SK-N-SH treated with all-trans-retinoic acid at 6 μM for 48 hours (cell line): ENCODE data around the gene SP140.

Experiments used
- ATAC-seq: fragments of 200-7000 bp; cut with Tn5 transposase; 3 replicates; pipeline ENCODE4 v1.9.1; 2020; ENCODE audit warnings: mild to moderate bottlenecking, moderate library complexity
- ARNTL ChIP-seq: fragments of 450-650 bp; formaldehyde crosslinking; IDR thresholded peaks from 2 replicates; pipeline ENCODE4 v1.5.0; 2020; ENCODE audit warnings: low read depth, mild to moderate bottlenecking, moderate library complexity, borderline replicate concordance
- BACH2 ChIP-seq: fragments of 250-450 bp; sonication (Bioruptor Pico); IDR thresholded peaks from 2 replicates; pipeline ENCODE4 v1.9.0; 2021; ENCODE audit warnings: mild to moderate bottlenecking, borderline replicate concordance
- CSDC2 ChIP-seq: fragments of 250-450 bp; sonication (Bioruptor Pico); IDR thresholded peaks from 2 replicates; pipeline ENCODE4 v1.5.0; 2020; ENCODE audit warnings: mild to moderate bottlenecking, moderate library complexity
- ESRRG ChIP-seq: fragments of 250-450 bp; sonication (Bioruptor Pico); IDR thresholded peaks from 2 replicates; pipeline ENCODE4 v1.6.1; 2021; ENCODE audit warnings: mild to moderate bottlenecking
- GLIS3 ChIP-seq: fragments of 250-450 bp; sonication (Bioruptor Pico); IDR thresholded peaks from 2 replicates; pipeline ENCODE4 v1.5.0; 2020; ENCODE audit warnings: mild to moderate bottlenecking, moderate library complexity
- ISL1 ChIP-seq: fragments of 250-450 bp; sonication (Bioruptor Pico); IDR thresholded peaks from 2 replicates; pipeline ENCODE4 v2.1.2; 2022; ENCODE audit warnings: mild to moderate bottlenecking, moderate library complexity
- OSR1 ChIP-seq: fragments of 250-450 bp; sonication (Bioruptor Pico); IDR thresholded peaks from 2 replicates; pipeline ENCODE4 v1.8.0; 2022; ENCODE audit warnings: moderate library complexity, mild to moderate bottlenecking, inconsistent platforms
- PPARA ChIP-seq: fragments of 250-450 bp; sonication (Bioruptor Pico); IDR thresholded peaks from 2 replicates; pipeline ENCODE4 v1.5.0; 2020; ENCODE audit warnings: mild to moderate bottlenecking, borderline replicate concordance
- RARB ChIP-seq: fragments of 250-450 bp; sonication (Bioruptor Pico); IDR thresholded peaks from 2 replicates; pipeline ENCODE4 v1.8.0; 2021; ENCODE audit warnings: mild to moderate bottlenecking, moderate library complexity
- TCF4 ChIP-seq: fragments of 250-450 bp; sonication (Bioruptor Pico); IDR thresholded peaks from 2 replicates; pipeline ENCODE4 v1.8.0; 2021; ENCODE audit warnings: mild to moderate bottlenecking, moderate library complexity, borderline replicate concordance
- TOX ChIP-seq: fragments of 250-450 bp; sonication (Bioruptor Pico); IDR thresholded peaks from 2 replicates; pipeline ENCODE4 v1.8.0; 2021; ENCODE audit warnings: mild to moderate bottlenecking, moderate library complexity, borderline replicate concordance
- ZC3H10 ChIP-seq: fragments of 250-450 bp; sonication (Bioruptor Pico); IDR thresholded peaks from 2 replicates; pipeline ENCODE4 v1.5.1; 2021; ENCODE audit warnings: mild to moderate bottlenecking, moderate library complexity
- ZFP30 ChIP-seq: fragments of 450-650 bp; formaldehyde crosslinking; IDR thresholded peaks from 2 replicates; pipeline ENCODE4 v1.5.0; 2022; ENCODE audit warnings: mild to moderate bottlenecking, moderate library complexity
- ZNF565 ChIP-seq: fragments of 450-650 bp; formaldehyde crosslinking; conservative IDR thresholded peaks from 2 replicates; pipeline ENCODE4 v1.5.0; 2020; ENCODE audit warnings: low read depth, mild to moderate bottlenecking, moderate library complexity
- ZNF70 ChIP-seq: fragments of 450-650 bp; formaldehyde crosslinking; IDR thresholded peaks from 2 replicates; pipeline ENCODE4 v1.5.0; 2020; ENCODE audit warnings: mild to moderate bottlenecking, moderate library complexity
- ZNF8 ChIP-seq: fragments of 450-650 bp; formaldehyde crosslinking; IDR thresholded peaks from 2 replicates; pipeline ENCODE4 v1.5.0; 2020; ENCODE audit warnings: mild to moderate bottlenecking, moderate library complexity
- TF ChIP-seq, protein P1 (sequence below): fragments of 250-450 bp; sonication (Bioruptor Pico); IDR thresholded peaks from 2 replicates; pipeline ENCODE4 v1.5.1; 2021; ENCODE audit warnings: mild to moderate bottlenecking, moderate library complexity
- TF ChIP-seq, protein P2 (sequence below): fragments of 250-450 bp; sonication (Bioruptor Pico); IDR thresholded peaks from 2 replicates; pipeline ENCODE4 v1.5.1; 2020; ENCODE audit warnings: low read depth, mild to moderate bottlenecking, moderate library complexity
- TF ChIP-seq, protein P3 (sequence below): fragments of 250-450 bp; sonication (Bioruptor Pico); IDR thresholded peaks from 2 replicates; pipeline ENCODE4 v1.5.0; 2020; ENCODE audit warnings: mild to moderate bottlenecking, moderate library complexity
- TF ChIP-seq, protein P4 (sequence below): fragments of 250-450 bp; sonication (Bioruptor Pico); IDR thresholded peaks from 2 replicates; pipeline ENCODE4 v1.8.0; 2020; ENCODE audit warnings: mild to moderate bottlenecking, moderate library complexity, borderline replicate concordance
- TF ChIP-seq, protein P5 (sequence below): fragments of 250-450 bp; sonication (Bioruptor Pico); IDR thresholded peaks from 2 replicates; pipeline ENCODE4 v1.8.0; 2021; ENCODE audit warnings: low read depth, mild to moderate bottlenecking, moderate library complexity, borderline replicate concordance

SP140 gene

DNA sequence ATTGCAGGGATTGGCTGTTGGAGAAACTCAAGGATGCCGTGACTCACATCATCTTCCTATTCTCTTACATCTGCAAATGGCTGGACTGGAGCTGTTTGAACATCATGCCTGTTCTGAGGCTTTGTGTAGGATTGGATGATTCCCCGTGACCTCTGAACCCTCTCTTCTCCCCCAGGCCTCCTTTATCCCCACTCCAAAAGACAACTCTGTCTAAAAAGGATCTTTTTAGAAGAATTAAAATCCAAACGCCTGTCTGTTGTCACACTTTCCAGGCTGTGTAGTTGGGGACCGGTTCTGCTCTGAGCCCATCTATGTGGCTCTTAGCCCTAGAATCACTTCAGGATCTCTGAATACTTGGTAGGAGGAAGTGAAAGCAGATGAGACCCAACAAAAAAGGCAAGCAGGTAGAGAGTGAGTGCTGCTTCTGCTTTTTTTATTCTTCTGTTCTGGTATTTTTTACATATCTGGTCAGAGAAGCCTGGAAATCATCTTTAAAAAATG, 565 bp downstream of the SP140 start:
- no peak for TF ChIP-seq BACH2 (CRISPR knock-in tag)
- TF ChIP-seq CSDC2 (CRISPR knock-in tag) = no peak
- TF ChIP-seq, protein P1, sequence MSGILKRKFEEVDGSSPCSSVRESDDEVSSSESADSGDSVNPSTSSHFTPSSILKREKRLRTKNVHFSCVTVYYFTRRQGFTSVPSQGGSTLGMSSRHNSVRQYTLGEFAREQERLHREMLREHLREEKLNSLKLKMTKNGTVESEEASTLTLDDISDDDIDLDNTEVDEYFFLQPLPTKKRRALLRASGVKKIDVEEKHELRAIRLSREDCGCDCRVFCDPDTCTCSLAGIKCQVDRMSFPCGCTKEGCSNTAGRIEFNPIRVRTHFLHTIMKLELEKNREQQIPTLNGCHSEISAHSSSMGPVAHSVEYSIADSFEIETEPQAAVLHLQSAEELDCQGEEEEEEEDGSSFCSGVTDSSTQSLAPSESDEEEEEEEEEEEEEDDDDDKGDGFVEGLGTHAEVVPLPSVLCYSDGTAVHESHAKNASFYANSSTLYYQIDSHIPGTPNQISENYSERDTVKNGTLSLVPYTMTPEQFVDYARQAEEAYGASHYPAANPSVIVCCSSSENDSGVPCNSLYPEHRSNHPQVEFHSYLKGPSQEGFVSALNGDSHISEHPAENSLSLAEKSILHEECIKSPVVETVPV (CRISPR knock-in tag) = no peak
- no peak for TF ChIP-seq OSR1 (CRISPR knock-in tag)
- TF ChIP-seq ZNF70 (CRISPR knock-in tag) = no peak
- TF ChIP-seq, protein P2, sequence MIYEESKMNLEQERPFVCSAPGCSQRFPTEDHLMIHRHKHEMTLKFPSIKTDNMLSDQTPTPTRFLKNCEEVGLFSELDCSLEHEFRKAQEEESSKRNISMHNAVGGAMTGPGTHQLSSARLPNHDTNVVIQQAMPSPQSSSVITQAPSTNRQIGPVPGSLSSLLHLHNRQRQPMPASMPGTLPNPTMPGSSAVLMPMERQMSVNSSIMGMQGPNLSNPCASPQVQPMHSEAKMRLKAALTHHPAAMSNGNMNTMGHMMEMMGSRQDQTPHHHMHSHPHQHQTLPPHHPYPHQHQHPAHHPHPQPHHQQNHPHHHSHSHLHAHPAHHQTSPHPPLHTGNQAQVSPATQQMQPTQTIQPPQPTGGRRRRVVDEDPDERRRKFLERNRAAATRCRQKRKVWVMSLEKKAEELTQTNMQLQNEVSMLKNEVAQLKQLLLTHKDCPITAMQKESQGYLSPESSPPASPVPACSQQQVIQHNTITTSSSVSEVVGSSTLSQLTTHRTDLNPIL (CRISPR knock-in tag) = no peak
- TF ChIP-seq ZNF8 (CRISPR knock-in tag) = no peak
- no peak for TF ChIP-seq ARNTL (CRISPR knock-in tag)
- no peak for TF ChIP-seq ISL1 (CRISPR knock-in tag)
- no peak for TF ChIP-seq PPARA
- no peak for ATAC-seq

DNA sequence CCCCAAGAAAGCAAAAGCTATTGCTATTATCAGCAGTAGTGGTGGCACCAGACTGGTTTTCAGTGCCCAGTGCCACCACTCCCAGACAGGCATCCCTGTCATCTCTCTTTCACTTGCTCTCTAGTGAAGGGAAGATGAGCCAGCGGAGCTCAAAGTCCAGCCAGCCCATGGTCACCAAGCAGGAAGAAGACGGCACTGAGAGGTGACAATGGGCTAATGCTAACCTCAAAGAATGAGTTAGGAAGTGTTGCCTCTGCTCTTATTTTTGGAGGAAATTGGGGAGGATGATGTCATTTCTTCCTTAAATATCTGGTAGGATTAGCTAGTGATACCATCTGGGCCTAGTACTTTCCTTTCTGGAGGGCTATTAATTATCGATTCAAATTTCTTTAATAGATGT, 1.7 kb downstream of the SP140 start:
- ATAC-seq = no peak
- TF ChIP-seq GLIS3 (CRISPR knock-in tag) = no peak
- TF ChIP-seq, protein P3, sequence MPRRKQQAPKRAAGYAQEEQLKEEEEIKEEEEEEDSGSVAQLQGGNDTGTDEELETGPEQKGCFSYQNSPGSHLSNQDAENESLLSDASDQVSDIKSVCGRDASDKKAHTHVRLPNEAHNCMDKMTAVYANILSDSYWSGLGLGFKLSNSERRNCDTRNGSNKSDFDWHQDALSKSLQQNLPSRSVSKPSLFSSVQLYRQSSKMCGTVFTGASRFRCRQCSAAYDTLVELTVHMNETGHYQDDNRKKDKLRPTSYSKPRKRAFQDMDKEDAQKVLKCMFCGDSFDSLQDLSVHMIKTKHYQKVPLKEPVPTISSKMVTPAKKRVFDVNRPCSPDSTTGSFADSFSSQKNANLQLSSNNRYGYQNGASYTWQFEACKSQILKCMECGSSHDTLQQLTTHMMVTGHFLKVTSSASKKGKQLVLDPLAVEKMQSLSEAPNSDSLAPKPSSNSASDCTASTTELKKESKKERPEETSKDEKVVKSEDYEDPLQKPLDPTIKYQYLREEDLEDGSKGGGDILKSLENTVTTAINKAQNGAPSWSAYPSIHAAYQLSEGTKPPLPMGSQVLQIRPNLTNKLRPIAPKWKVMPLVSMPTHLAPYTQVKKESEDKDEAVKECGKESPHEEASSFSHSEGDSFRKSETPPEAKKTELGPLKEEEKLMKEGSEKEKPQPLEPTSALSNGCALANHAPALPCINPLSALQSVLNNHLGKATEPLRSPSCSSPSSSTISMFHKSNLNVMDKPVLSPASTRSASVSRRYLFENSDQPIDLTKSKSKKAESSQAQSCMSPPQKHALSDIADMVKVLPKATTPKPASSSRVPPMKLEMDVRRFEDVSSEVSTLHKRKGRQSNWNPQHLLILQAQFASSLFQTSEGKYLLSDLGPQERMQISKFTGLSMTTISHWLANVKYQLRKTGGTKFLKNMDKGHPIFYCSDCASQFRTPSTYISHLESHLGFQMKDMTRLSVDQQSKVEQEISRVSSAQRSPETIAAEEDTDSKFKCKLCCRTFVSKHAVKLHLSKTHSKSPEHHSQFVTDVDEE (CRISPR knock-in tag) = no peak
- no peak for TF ChIP-seq ZFP30 (CRISPR knock-in tag)
- TF ChIP-seq BACH2 (CRISPR knock-in tag) = no peak
- TF ChIP-seq TCF4 (CRISPR knock-in tag) = no peak
- TF ChIP-seq RARB = no peak
- TF ChIP-seq ZNF8 (CRISPR knock-in tag) = no peak
- TF ChIP-seq PPARA = no peak
- TF ChIP-seq ZNF565 (CRISPR knock-in tag) = no peak
- TF ChIP-seq, protein P4, sequence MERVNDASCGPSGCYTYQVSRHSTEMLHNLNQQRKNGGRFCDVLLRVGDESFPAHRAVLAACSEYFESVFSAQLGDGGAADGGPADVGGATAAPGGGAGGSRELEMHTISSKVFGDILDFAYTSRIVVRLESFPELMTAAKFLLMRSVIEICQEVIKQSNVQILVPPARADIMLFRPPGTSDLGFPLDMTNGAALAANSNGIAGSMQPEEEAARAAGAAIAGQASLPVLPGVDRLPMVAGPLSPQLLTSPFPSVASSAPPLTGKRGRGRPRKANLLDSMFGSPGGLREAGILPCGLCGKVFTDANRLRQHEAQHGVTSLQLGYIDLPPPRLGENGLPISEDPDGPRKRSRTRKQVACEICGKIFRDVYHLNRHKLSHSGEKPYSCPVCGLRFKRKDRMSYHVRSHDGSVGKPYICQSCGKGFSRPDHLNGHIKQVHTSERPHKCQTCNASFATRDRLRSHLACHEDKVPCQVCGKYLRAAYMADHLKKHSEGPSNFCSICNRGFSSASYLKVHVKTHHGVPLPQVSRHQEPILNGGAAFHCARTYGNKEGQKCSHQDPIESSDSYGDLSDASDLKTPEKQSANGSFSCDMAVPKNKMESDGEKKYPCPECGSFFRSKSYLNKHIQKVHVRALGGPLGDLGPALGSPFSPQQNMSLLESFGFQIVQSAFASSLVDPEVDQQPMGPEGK (CRISPR knock-in tag) = no peak
- TF ChIP-seq, protein P1 (CRISPR knock-in tag) = no peak
- TF ChIP-seq ZC3H10 (CRISPR knock-in tag) = no peak
- TF ChIP-seq ESRRG (CRISPR knock-in tag) = no peak
- no peak for TF ChIP-seq ISL1 (CRISPR knock-in tag)
- TF ChIP-seq, protein P2 (CRISPR knock-in tag) = no peak
- TF ChIP-seq, protein P5, sequence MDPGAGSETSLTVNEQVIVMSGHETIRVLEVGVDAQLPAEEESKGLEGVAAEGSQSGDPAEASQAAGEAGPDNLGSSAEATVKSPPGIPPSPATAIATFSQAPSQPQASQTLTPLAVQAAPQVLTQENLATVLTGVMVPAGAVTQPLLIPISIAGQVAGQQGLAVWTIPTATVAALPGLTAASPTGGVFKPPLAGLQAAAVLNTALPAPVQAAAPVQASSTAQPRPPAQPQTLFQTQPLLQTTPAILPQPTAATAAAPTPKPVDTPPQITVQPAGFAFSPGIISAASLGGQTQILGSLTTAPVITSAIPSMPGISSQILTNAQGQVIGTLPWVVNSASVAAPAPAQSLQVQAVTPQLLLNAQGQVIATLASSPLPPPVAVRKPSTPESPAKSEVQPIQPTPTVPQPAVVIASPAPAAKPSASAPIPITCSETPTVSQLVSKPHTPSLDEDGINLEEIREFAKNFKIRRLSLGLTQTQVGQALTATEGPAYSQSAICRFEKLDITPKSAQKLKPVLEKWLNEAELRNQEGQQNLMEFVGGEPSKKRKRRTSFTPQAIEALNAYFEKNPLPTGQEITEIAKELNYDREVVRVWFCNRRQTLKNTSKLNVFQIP (CRISPR knock-in tag) = no peak
- no peak for TF ChIP-seq TOX
